ENCODE results near the gene PFKFB2. TPM values are rescaled to one million over a fixed set of nuclear protein-coding genes. Genes with fewer than 3 reads are reported as not detected.
"Not testable (repeated sequence)": the region's sequence is repeated elsewhere in the genome, so short reads cannot be mapped to it uniquely, and the experiment has no call there.

PFKFB2 gene
- total and polyA plus RNA-seq, 2 of the 8 experiments (the other 6 are each of a cell fraction or from before 2014, with no cell fraction given): 6.7 to 19.1 TPM

DNA sequence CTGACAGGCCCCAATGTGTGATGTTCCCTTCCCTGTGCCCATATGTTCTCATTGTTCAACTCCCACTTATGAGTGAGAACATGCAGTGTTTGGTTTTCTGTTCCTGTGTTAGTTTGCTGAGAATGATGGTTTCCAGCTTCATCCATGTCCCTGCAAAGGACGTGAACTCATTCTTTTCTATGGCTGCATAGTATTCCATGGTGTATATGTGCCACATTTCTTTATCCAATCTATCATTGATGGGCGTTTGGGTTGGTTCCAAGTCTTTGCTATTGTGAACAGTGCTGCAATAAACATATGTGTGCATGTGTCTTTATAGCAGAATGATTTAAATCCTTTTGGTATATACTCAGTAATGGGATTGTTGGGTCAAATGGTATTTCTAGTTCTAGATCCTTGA lies 11.7 kb upstream of the PFKFB2 start:
- H3K18ac ChIP-seq (ENCODE audit: extremely low read depth, low read length); H3K23ac ChIP-seq (ENCODE audit: insufficient read length); H4K91ac ChIP-seq (replicated peaks; ENCODE audit: insufficient read length, low read length); H3K4me2 ChIP-seq (ENCODE audit: insufficient read depth in 1 of 2, low read depth in 2 of 2, low read length in 2 of 2); H3K27ac ChIP-seq (ENCODE audit: low read depth, low read length); H3K27me3 ChIP-seq (replicated peaks in 1 of 4; ENCODE audit: control insufficient read depth in 3 of 4, extremely low read depth in 1 of 4, insufficient read depth in 3 of 4, low read length in 3 of 4); H2AFZ ChIP-seq (ENCODE audit: low read length); DNase-seq (ENCODE audit: low read depth in 1 of 2, low spot score in 2 of 2); H2AK5ac ChIP-seq (ENCODE audit: low read depth, low read length); H3K56ac ChIP-seq (replicated peaks; ENCODE audit: insufficient read length, low read depth, low read length); H4K20me1 ChIP-seq (replicated peaks in 1 of 2; ENCODE audit: control insufficient read depth in 1 of 2, insufficient read depth in 2 of 2, low read length in 2 of 2); H2BK20ac ChIP-seq (ENCODE audit: low read length); H3K4ac ChIP-seq (replicated peaks; ENCODE audit: insufficient read length, low read depth, low read length); H3K23me2 ChIP-seq (ENCODE audit: low read depth, low read length); H3K9ac ChIP-seq (replicated peaks in 1 of 4; ENCODE audit: extremely low read depth in 1 of 4, low read depth in 3 of 4, low read length in 3 of 4); H2BK5ac ChIP-seq (ENCODE audit: low read depth, low read length); H3K79me1 ChIP-seq (ENCODE audit: low read depth, low read length); H3K4me1 ChIP-seq (replicated peaks in 1 of 4; ENCODE audit: control insufficient read depth in 3 of 4, insufficient read depth in 4 of 4, low read length in 3 of 4); H4K8ac ChIP-seq (ENCODE audit: extremely low read depth, insufficient read depth, low read length); H3K14ac ChIP-seq (ENCODE audit: insufficient read length); FAIRE-seq; H2BK15ac ChIP-seq (ENCODE audit: low read length); H3K4me3 ChIP-seq (ENCODE audit: extremely low read depth in 1 of 4, insufficient read depth in 2 of 4, low read depth in 3 of 4, low read length in 4 of 4); H2BK120ac ChIP-seq (replicated peaks; ENCODE audit: low read depth, low read length); H4K5ac ChIP-seq (ENCODE audit: insufficient read length, low read depth, low read length); H3K9me3 ChIP-seq (ENCODE audit: insufficient read depth in 2 of 2, low read depth in 1 of 2, low read length in 1 of 2); H3K36me3 ChIP-seq (ENCODE audit: control insufficient read depth in 2 of 4, insufficient read depth in 4 of 4, low read length in 3 of 4); H2BK12ac ChIP-seq (ENCODE audit: low read depth, low read length): not testable (repeated sequence)
- CTCF ChIA-PET (ENCODE audit: partially characterized antibody): interaction anchor here (1.2 kb wide), 1 partner anchor 8 kb away, joined by 3 read pairs; the partner anchor contains the start of gene C1orf116
- WGBS, 2 experiments (ENCODE audit: extremely low coverage in 1 of 2, insufficient coverage in 1 of 2, insufficient read length in 1 of 2, insufficient replicate concordance in 2 of 2, low coverage in 1 of 2, low lambda C conversion rate in 2 of 2, missing lambda C conversion rate in 1 of 2): 90% methylated on average over 2 of the region's 2 CpGs; no CpG with 5 or more reads in 1 of the 2 experiments
- peaks cover 0 to 21% of the 10 kb centered on the region in 2 experiments; a peak in 2 of 4 replicates for H3K79me2 ChIP-seq (ENCODE audit: control insufficient read depth in 1 of 2, insufficient read depth in 2 of 2, low read length in 2 of 2)
- POLR2A ChIA-PET (ENCODE audit: partially characterized antibody): interaction anchor here (0.9 to 1.7 kb wide), 2 partner anchors 10 to 11 kb away, joined by 3 to 12 read pairs; partner anchors contain the start of gene PFKFB2

All from H1 (cell line).